K562 (cell line): ENCODE results near the gene ASB4. TPM values are rescaled to one million over a fixed set of nuclear protein-coding genes. Genes with fewer than 3 reads are reported as not detected.

Experiments
- ATAC-seq: fragments of 200-7000 bp; cut with Tn5 transposase; 3 replicates; pipeline ENCODE4 v1.9.1; 2020; ENCODE audit warnings: moderate library complexity
- BruUV-seq: library from RNA; stranded (reverse); fragments of 400-500 nt; replicated peaks from 2 replicates; lab custom pipeline; 2021; lab: Mats Ljungman, UMichigan
- CTCF ChIA-PET: fragments of 300-600 bp; formaldehyde crosslinking; extraction: SDS; loops from one replicate; lab custom pipeline; 2021; ENCODE audit warnings: low intra/inter-chr PET ratio; lab: Yijun Ruan, JAX
- POLR2A ChIA-PET: fragments of 300-600, 350-650 bp; sonication (Branson Sonifier 250); formaldehyde crosslinking; extraction: SDS; loops from one replicate; lab custom pipeline; 2021; ENCODE audit warnings: antibody characterized with exemption, inconsistent platforms; lab: Yijun Ruan, JAX
- DNase-seq, 4 experiments: peaks; one replicate each; pipeline versions ENCODE4 v3.0.0 to v3.0.0-alpha.2; 2011 to 2018; ENCODE audit warnings: low spot score in 3 of 4, mixed read lengths in 3 of 4; ENCODE audit errors: extremely low read depth in 1 of 4
- FAIRE-seq: peaks from 2 replicates; lab custom pipeline; 2011; peaks lifted over from hg19 to GRCh38; lab: Jason Lieb, UNC
- H2AFZ ChIP-seq: 2 replicates; pipeline ENCODE4 v1.6.0; 2011; ENCODE audit warnings: low read depth, low read length, control low read depth, inconsistent platforms
- H3K27ac ChIP-seq: fragments of 200-600 bp; 3 replicates; pipeline ENCODE4 v1.8.0; 2011; ENCODE audit warnings: low read depth, mild to moderate bottlenecking, control low read depth, inconsistent platforms, low read length, moderate library complexity, mixed read lengths; ENCODE audit errors: extremely low read depth
- H3K27me3 ChIP-seq, 2 experiments: fragments of 300-600 bp in 1 of 2; 2 replicates in 1 of 2; 3 replicates in 1 of 2; pipeline versions ENCODE4 v1.6.0 to v1.8.0; 2011; ENCODE audit warnings: inconsistent platforms in 2 of 2, low read length in 2 of 2, mild to moderate bottlenecking in 1 of 2, mixed read lengths in 1 of 2, moderate library complexity in 1 of 2; ENCODE audit not compliant: control insufficient read depth in 2 of 2, insufficient read depth in 2 of 2
- H3K36me3 ChIP-seq: fragments of 300-600 bp; 3 replicates; pipeline ENCODE4 v1.8.0; 2011; ENCODE audit warnings: mild to moderate bottlenecking, low read length, inconsistent platforms; ENCODE audit not compliant: control insufficient read depth, insufficient read depth
- H3K4me1 ChIP-seq, 2 experiments: fragments of 200-600 bp in 1 of 2; replicated peaks in 1 of 2; 2 replicates in 1 of 2; 3 replicates in 1 of 2; pipeline versions ENCODE4 v1.5.1 to v1.8.0; 2011; ENCODE audit warnings: inconsistent platforms in 2 of 2, low read length in 2 of 2, mild to moderate bottlenecking in 1 of 2, mixed read lengths in 1 of 2, moderate library complexity in 1 of 2; ENCODE audit not compliant: control insufficient read depth in 2 of 2, insufficient read depth in 2 of 2
- H3K4me2 ChIP-seq: 2 replicates; pipeline ENCODE4 v1.6.1; 2011; ENCODE audit warnings: low read length, control low read depth, inconsistent platforms, mixed read lengths; ENCODE audit not compliant: insufficient read depth
- H3K4me3 ChIP-seq: fragments of 200-600 bp; sonication (generic), shearing (Covaris generic); 2 replicates; pipeline ENCODE4 v1.5.1; 2016; ENCODE audit warnings: control low read depth, inconsistent platforms
- H3K79me2 ChIP-seq: fragments of 200-600 bp; 3 replicates; pipeline ENCODE4 v1.8.0; 2011; ENCODE audit warnings: low read length, inconsistent platforms; ENCODE audit not compliant: control insufficient read depth, insufficient read depth
- H3K9ac ChIP-seq, 2 experiments: 2 replicates each; pipeline versions ENCODE4 v1.6.0 to v1.6.1; 2011; ENCODE audit warnings: low read depth in 2 of 2, low read length in 2 of 2, control low read depth in 1 of 2, inconsistent platforms in 1 of 2, mild to moderate bottlenecking in 1 of 2, mixed read lengths in 1 of 2; ENCODE audit not compliant: insufficient read depth in 1 of 2
- H3K9me1 ChIP-seq: one replicate; pipeline ENCODE4 v1.6.0; 2011; ENCODE audit warnings: inconsistent platforms, mild to moderate bottlenecking, low read length, moderate library complexity; ENCODE audit not compliant: control insufficient read depth, insufficient read depth
- H3K9me3 ChIP-seq: replicated peaks from 2 replicates; pipeline ENCODE4 v1.5.1; 2011; ENCODE audit warnings: low read depth, low read length, inconsistent platforms; ENCODE audit not compliant: control insufficient read depth, insufficient read depth
- H4K20me1 ChIP-seq: replicated peaks from 2 replicates; pipeline ENCODE4 v1.6.1; 2011; ENCODE audit warnings: low read length, inconsistent platforms, mixed read lengths; ENCODE audit not compliant: control insufficient read depth, insufficient read depth
- BCL6 ChIP-seq: fragments of 250-450 bp; sonication (Bioruptor Pico); IDR thresholded peaks from 2 replicates; pipeline ENCODE4 v1.4.0; 2020
- CEBPG ChIP-seq, 3 experiments: fragments of 200-800 bp in 1 of 3; sonication (Bioruptor generic) in 1 of 3; sonication (generic) in 1 of 3; formaldehyde crosslinking in 1 of 3; IDR thresholded peaks in 2 of 3; conservative IDR thresholded peaks in 1 of 3; 2 replicates each; pipeline versions ENCODE4 v1.6.1 to v1.8.0; 2016 to 2022; ENCODE audit warnings: missing compliant biosample characterization in 2 of 3, missing genetic modification characterization in 2 of 3, mild to moderate bottlenecking in 1 of 3, missing genetic modification reagents in 1 of 3
- FOXJ3 ChIP-seq: sonication (generic); formaldehyde crosslinking; IDR thresholded peaks from 2 replicates; pipeline ENCODE4 v1.4.0; 2020; ENCODE audit warnings: mild to moderate bottlenecking, missing genetic modification reagents
- GTF2E2 ChIP-seq: fragments of 200-800 bp; sonication (Bioruptor generic); IDR thresholded peaks from 2 replicates; pipeline ENCODE4 v1.6.1; 2016; ENCODE audit warnings: missing genetic modification characterization, missing compliant biosample characterization
- HCFC1 ChIP-seq: IDR thresholded peaks from 2 replicates; pipeline ENCODE4 v1.6.1; 2012; ENCODE audit warnings: low read depth, low read length, improper control_type of control experiment
- KLF10 ChIP-seq: fragments of 250-450 bp; sonication (Bioruptor Pico); IDR thresholded peaks from 2 replicates; pipeline ENCODE4 v1.6.1; 2021; ENCODE audit warnings: matching md5 sums
- KLF16 ChIP-seq: IDR thresholded peaks from 2 replicates; pipeline ENCODE4 v1.6.1; 2016; ENCODE audit warnings: antibody characterized with exemption
- MYC ChIP-seq, 2 experiments: fragments of 250-450 bp in 1 of 2; sonication (Bioruptor Pico) in 1 of 2; IDR thresholded peaks; 2 replicates each; pipeline versions ENCODE4 v1.5.1 to v1.6.1; 2012 to 2021; ENCODE audit warnings: low read depth in 2 of 2, borderline replicate concordance in 1 of 2, improper control_type of control experiment in 1 of 2, low read length in 1 of 2, mild to moderate bottlenecking in 1 of 2, moderate library complexity in 1 of 2
- NFRKB ChIP-seq: fragments of 450-650 bp; IDR thresholded peaks from 2 replicates; pipeline ENCODE4 v1.6.1; 2016; ENCODE audit warnings: low read depth
- PATZ1 ChIP-seq: fragments of 250-450 bp; sonication (Bioruptor Pico); IDR thresholded peaks from 2 replicates; pipeline ENCODE4 v1.5.0; 2020; ENCODE audit warnings: mild to moderate bottlenecking, borderline replicate concordance
- ZNF57 ChIP-seq: fragments of 450-650 bp; formaldehyde crosslinking; IDR thresholded peaks from 2 replicates; pipeline ENCODE4 v1.4.0; 2020; ENCODE audit warnings: mild to moderate bottlenecking, moderate library complexity
- ZNF668 ChIP-seq: fragments of 250-450 bp; sonication (Bioruptor Pico); IDR thresholded peaks from 2 replicates; pipeline ENCODE4 v1.8.0; 2022; ENCODE audit warnings: mild to moderate bottlenecking, inconsistent platforms
- ZNF696 ChIP-seq: fragments of 250-450 bp; sonication (Bioruptor Pico); conservative IDR thresholded peaks from 2 replicates; pipeline ENCODE4 v1.4.0; 2020; ENCODE audit warnings: mild to moderate bottlenecking, moderate library complexity
- ZSCAN32 ChIP-seq: fragments of 450-650 bp; formaldehyde crosslinking; IDR thresholded peaks from 2 replicates; pipeline ENCODE4 v1.4.0; 2020; ENCODE audit warnings: mild to moderate bottlenecking, moderate library complexity
- in situ Hi-C: fragments of 300-500 bp; cut with MboI; formaldehyde crosslinking; loops from 4 replicates; pipeline ENCODE4 v1.15.0; 2018; ENCODE audit warnings: inconsistent platforms, mixed read lengths
- intact Hi-C: fragments of 100-400 bp; cut with micrococcal nuclease; formaldehyde crosslinking; loops from 2 replicates; pipeline ENCODE4 v1.14.2; 2022
- polyA plus RNA-seq, 8 experiments: library from polyadenylated mRNA; depleted of rRNA in 4 of 8; stranded (reverse) in 5 of 8; unstranded in 3 of 8; fragments of >200 nt; fragmentation: Nextera tagmentation in 2 of 8; fragmentation: Illumina TruSeq in 1 of 8; extraction: Ambion mirVana in 2 of 8; extraction: Trizol in 1 of 8; gene quantifications; 2 replicates each; pipeline versions ENCODE4 v1.2.1 to v1.2.3, GENCODE V29; 2011 to 2014; ENCODE audit warnings: inconsistent platforms in 1 of 8, missing spikeins in 1 of 8
- total RNA-seq, 7 experiments: library from RNA; depleted of rRNA in 6 of 7; stranded (reverse); fragments of >200 nt in 6 of 7; fragmentation: Illumina TruSeq in 2 of 7; extraction: Trizol in 2 of 7; gene quantifications; 2 replicates each; pipeline versions ENCODE4 v1.2.1 to v1.2.3, GENCODE V29; 2011 to 2021; ENCODE audit warnings: low replicate concordance in 1 of 7
- TF ChIP-seq, protein P1 (sequence below): sonication (generic); formaldehyde crosslinking; IDR thresholded peaks from 2 replicates; pipeline ENCODE4 v1.8.0; 2022; ENCODE audit warnings: mild to moderate bottlenecking, low read depth, missing genetic modification reagents
- TF ChIP-seq, protein P2 (sequence below): fragments of 200-800 bp; sonication (Bioruptor generic); IDR thresholded peaks from 2 replicates; pipeline ENCODE4 v1.6.1; 2016; ENCODE audit warnings: missing genetic modification characterization, missing compliant biosample characterization

ASB4 gene
- total and polyA plus RNA-seq, 9 of the 15 experiments (the other 6 are each of a cell fraction or from before 2014, with no cell fraction given): 0.03 to 0.07 TPM; not detected in 7

GRCh38 chr7:95457947-95458346, 27.8 kb upstream of the ASB4 start:
- no peak overlapping the region for H3K27ac ChIP-seq
- no peaks in the 10 kb centered on the region for H3K9me3 ChIP-seq
- POLR2A ChIA-PET: interaction anchor here (0.7 kb wide), 1 partner anchor 15 kb away, joined by 3 read pairs; no protein-coding TSS in a partner anchor
- FAIRE-seq (no peak), ATAC-seq (no peak), DNase-seq (no peak)
- H3K4me3 ChIP-seq: no peak overlapping the region
- H3K4me2 ChIP-seq: no peak overlapping the region
- no peaks in the 10 kb centered on the region for H3K79me2 ChIP-seq
- in situ Hi-C loops: no loop called here
- no TSS peak for BruUV-seq
- H2AFZ ChIP-seq: no peak overlapping the region
- intact Hi-C loops: no loop called here
- H4K20me1 ChIP-seq: no peaks in the 10 kb centered on the region
- no peaks in the 10 kb centered on the region for H3K27me3 ChIP-seq
- no peaks in the 10 kb centered on the region for H3K4me1 ChIP-seq
- no peaks in the 10 kb centered on the region for H3K9me1 ChIP-seq
- no peaks in the 10 kb centered on the region for H3K36me3 ChIP-seq
- CTCF ChIA-PET: no interaction called here
- TF ChIP-seq MYC (IDR thresholded peaks at IDR 0.05; ENCODE audit: low read depth, low read length) (no peak), MYC (CRISPR knock-in tag; IDR thresholded peaks at IDR 0.05; ENCODE audit: borderline replicate concordance, low read depth) (no peak), ZNF57 (CRISPR knock-in tag) (no peak), KLF16 (no peak), ZNF696 (CRISPR knock-in tag) (no peak), ZSCAN32 (CRISPR knock-in tag) (no peak), FOXJ3 (CRISPR knock-in tag) (no peak), CEBPG (CRISPR knock-in tag; IDR thresholded peaks at IDR 0.05) (no peak), CEBPG (tag; conservative IDR thresholded peaks at IDR 0.05 in 1 of 2, IDR thresholded peaks at IDR 0.05 in 1 of 2) (no peak), HCFC1 (no peak), KLF10 (CRISPR knock-in tag) (no peak), PATZ1 (no peak), BCL6 (no peak), ZNF668 (CRISPR knock-in tag) (no peak), NFRKB (no peak), GTF2E2 (tag) (no peak)
- TF ChIP-seq, protein P1, sequence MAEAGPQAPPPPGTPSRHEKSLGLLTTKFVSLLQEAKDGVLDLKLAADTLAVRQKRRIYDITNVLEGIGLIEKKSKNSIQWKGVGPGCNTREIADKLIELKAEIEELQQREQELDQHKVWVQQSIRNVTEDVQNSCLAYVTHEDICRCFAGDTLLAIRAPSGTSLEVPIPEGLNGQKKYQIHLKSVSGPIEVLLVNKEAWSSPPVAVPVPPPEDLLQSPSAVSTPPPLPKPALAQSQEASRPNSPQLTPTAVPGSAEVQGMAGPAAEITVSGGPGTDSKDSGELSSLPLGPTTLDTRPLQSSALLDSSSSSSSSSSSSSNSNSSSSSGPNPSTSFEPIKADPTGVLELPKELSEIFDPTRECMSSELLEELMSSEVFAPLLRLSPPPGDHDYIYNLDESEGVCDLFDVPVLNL: no peak
- TF ChIP-seq, protein P2, sequence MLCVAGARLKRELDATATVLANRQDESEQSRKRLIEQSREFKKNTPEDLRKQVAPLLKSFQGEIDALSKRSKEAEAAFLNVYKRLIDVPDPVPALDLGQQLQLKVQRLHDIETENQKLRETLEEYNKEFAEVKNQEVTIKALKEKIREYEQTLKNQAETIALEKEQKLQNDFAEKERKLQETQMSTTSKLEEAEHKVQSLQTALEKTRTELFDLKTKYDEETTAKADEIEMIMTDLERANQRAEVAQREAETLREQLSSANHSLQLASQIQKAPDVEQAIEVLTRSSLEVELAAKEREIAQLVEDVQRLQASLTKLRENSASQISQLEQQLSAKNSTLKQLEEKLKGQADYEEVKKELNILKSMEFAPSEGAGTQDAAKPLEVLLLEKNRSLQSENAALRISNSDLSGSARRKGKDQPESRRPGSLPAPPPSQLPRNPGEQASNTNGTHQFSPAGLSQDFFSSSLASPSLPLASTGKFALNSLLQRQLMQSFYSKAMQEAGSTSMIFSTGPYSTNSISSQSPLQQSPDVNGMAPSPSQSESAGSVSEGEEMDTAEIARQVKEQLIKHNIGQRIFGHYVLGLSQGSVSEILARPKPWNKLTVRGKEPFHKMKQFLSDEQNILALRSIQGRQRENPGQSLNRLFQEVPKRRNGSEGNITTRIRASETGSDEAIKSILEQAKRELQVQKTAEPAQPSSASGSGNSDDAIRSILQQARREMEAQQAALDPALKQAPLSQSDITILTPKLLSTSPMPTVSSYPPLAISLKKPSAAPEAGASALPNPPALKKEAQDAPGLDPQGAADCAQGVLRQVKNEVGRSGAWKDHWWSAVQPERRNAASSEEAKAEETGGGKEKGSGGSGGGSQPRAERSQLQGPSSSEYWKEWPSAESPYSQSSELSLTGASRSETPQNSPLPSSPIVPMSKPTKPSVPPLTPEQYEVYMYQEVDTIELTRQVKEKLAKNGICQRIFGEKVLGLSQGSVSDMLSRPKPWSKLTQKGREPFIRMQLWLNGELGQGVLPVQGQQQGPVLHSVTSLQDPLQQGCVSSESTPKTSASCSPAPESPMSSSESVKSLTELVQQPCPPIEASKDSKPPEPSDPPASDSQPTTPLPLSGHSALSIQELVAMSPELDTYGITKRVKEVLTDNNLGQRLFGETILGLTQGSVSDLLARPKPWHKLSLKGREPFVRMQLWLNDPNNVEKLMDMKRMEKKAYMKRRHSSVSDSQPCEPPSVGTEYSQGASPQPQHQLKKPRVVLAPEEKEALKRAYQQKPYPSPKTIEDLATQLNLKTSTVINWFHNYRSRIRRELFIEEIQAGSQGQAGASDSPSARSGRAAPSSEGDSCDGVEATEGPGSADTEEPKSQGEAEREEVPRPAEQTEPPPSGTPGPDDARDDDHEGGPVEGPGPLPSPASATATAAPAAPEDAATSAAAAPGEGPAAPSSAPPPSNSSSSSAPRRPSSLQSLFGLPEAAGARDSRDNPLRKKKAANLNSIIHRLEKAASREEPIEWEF: no peak
- H3K9ac ChIP-seq: no peak overlapping the region
